ENCODE data around the gene ATXN3.
"Not testable (repeated sequence)": the region's sequence is repeated elsewhere in the genome, so short reads cannot be mapped to it uniquely, and the experiment has no call there.

ATXN3 gene

DNA sequence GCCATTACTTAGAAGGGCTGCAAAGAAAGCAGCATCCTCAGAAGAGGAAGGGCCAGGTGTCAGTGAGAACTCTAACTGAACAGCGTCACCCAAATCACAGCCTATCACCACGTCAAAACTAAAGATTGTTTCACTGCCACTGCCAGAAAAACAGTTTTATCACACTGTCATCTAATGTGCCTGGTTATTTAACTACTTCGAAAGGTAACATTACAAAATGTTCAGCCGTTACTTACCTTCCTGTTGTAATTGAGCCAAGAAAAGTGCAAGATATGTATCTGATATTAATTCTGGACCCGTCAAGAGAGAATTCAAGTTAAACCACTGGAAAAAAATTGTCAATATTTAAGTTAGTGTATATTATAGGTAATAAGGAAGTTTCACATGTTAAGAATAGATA, 17.9 kb downstream of the ATXN3 start:
- FAIRE-seq (no peak), DNase-seq (ENCODE audit: extremely low spot score, insufficient read length, low read depth) (no peak)

DNA sequence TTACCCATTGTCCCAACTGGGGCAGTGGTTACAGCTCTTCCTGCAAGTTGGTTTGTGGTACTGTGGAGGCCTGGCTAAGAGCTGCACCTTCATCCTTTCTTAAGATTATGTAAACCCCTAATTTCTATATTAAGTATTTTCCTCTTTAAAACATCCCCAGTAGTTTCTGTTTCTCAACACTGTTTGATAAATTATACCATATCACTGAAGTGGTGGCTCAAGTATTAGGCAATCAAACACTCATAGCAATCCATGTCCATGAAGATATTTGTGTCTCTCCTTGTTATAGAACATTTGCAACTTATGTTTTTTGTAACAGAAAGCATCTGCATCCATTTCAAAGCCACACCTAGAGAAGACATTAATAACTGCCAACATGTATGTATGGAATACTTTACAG, 31.8 kb downstream of the ATXN3 start:
- FAIRE-seq (no peak), DNase-seq (ENCODE audit: extremely low spot score, insufficient read length, low read depth) (no peak)

DNA sequence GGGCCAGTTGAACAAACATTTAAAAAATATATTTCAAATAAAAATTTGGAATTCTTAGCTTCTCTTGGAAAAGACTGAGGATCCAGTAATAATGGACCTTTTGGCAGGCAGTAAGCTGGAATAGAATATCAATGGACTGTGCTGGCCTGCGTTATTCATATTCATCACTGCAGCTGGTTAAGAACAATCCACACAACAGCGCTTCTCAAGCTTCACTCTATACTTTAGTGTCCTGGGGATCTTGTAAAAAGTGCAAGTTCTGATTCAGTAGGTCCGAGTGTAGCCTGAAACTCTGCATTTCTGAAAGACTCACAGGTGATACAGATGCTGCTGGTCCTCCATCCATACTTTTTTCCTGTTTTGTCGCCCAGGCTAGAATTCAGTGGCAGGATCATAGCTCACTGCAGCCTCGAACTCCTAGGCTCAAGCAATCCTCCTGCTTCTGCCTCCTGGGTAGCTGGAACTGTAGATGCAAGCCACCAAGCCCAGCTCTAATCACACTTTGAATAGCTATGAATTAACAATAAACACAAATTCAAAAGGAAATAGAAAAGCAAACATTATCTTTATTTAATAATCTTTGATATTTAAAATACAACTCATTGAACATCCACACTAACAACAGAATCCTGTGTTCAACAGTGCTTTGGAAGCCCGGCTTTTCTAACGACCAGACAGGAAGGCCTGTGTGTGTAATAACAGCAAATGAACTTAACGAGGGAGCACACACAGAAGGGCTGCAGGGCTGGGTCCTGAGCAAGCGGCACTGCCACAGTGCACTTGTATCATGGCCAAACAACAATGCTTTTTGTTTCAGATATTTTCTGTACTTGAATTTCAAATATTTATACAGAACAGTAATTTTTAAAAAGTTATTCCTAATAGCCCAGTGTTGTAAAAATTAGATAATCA, 48.1 kb downstream of the ATXN3 start:
- DNase-seq (ENCODE audit: extremely low spot score, insufficient read length, low read depth) (no peak), FAIRE-seq (no peak)

DNA sequence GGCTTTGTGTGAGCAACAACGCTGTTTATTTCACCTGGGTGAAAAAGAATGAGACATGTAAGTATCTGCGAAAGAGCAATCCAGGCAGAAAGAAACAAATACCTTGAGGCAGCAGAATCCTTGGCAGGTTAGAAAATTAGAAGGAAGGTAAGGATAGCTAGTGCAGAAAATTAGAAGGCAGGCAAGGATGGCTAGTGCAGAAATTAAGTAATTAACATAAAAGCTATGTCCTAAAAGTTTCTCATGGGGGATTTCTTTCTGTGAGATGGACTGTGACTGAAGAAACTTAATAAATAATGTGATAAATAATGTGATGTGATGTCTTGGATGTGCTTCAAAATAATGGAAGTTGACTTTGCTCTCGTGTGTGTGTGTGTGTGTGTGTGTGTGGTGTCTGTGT, 56.6 kb downstream of the ATXN3 start:
- DNase-seq (ENCODE audit: extremely low spot score, insufficient read length, low read depth) (no peak), FAIRE-seq (no peak)

DNA sequence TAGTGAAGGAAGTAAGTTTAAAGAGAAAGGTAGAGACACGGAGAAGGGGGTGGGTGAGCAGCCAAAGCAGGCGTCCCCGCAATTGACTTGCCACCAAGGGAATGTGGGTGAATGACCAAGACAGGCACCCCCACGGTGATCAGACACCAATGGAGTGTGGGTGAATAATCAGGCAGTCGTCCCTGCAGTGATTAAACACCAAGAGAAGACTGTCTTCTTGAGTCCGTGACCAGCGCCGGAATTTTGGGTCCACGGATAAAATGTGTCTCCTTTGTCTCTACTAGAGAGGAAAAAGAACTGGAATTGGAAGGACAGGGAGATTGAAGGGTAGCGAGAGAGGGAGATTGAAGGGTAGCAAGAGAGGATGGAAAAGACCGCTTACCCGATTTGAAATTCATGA, 57.2 kb downstream of the ATXN3 start:
- FAIRE-seq; DNase-seq (ENCODE audit: extremely low spot score, insufficient read length, low read depth): not testable (repeated sequence)

DNA sequence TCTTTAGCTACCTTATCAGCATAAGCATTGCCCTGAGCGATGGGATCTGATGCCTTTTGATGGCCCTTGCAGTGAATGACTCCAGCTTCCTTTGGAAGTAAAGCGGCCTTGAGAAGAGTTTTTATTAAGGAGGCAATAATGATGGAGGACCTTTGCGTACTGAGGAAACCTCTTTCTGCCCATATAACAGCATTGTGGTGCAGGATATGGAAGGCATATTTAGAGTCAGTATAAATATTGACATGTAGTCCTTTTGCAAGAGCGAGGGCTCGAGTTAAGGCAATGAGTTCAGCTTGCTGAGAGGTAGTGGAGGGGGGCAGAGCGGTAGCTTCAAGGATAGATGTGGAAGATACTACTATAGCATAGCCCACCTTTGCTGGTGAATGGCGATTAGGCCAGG, 60.5 kb downstream of the ATXN3 start:
- FAIRE-seq; DNase-seq (ENCODE audit: extremely low spot score, insufficient read length, low read depth): not testable (repeated sequence)

DNA sequence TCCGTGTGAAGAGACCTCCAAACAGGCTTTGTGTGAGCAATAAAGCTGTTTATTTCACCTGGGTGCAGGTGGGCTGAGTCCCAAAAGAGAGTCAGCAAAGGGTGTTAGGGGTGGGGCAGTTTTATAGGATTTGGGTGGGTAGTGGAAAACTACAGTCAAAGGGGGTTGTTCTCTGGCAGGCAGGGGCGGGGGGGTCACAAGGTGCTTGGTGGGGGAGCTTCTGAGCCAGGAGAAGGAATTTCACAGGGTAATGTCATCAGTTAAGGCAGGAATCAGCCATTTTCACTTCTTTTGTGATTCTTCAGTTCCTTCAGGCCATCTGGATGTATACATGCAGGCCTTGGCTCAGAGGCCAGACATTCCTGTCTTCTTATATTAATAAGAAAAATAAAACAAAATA, 64.6 kb downstream of the ATXN3 start:
- DNase-seq (ENCODE audit: extremely low spot score, insufficient read length, low read depth); FAIRE-seq: not testable (repeated sequence)

DNA sequence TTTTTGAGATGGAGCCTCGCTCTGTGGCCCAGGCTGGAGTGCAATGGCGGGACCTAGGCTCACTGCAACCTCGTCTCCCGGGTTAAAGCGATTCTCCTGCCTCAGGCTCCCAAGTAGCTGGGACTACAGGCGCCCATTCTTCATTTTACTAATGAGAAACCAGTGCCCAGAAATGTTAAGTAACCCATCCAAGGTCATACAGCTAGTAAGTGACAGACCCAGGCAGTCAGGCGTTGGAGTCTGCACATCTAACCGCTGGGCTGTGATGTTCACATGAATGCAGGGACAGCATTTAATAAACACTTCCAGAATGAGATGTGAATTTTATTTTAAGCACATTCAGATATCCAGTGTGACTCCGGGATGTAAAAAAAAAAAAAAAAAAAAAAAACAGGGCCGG, 65.2 kb downstream of the ATXN3 start:
- FAIRE-seq (no peak), DNase-seq (ENCODE audit: extremely low spot score, insufficient read length, low read depth) (no peak)

DNA sequence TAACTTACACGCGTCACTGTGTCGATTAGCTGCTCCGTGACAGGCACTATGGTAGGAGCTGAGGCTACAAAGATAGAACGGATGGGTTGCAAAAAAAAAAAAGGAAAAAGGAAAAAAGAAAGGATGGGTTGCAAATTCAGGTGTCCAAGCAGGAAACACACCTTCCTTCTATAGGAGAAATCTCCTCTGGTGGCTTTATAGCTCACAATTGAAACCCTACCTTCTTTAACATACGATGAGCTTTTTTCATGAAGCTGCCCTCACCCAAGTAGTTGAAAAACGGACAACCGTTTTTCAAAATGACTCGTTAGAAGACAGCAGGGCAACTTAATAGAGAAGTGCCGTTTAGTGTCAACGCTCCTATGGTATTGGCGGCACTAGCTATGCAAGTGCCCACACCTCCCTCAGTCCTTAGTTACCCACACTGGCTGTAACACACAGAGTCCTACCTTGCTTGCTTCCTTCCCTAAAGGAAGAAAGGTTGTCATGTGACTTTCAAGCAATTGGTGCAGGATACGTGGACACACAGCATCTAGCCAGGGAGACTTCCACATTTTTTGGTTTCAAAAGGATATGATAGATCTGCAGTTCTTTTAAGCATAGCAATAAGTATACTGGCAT, 65.8 kb downstream of the ATXN3 start:
- DNase-seq (ENCODE audit: extremely low spot score, insufficient read length, low read depth) (no peak), FAIRE-seq (no peak)

DNA sequence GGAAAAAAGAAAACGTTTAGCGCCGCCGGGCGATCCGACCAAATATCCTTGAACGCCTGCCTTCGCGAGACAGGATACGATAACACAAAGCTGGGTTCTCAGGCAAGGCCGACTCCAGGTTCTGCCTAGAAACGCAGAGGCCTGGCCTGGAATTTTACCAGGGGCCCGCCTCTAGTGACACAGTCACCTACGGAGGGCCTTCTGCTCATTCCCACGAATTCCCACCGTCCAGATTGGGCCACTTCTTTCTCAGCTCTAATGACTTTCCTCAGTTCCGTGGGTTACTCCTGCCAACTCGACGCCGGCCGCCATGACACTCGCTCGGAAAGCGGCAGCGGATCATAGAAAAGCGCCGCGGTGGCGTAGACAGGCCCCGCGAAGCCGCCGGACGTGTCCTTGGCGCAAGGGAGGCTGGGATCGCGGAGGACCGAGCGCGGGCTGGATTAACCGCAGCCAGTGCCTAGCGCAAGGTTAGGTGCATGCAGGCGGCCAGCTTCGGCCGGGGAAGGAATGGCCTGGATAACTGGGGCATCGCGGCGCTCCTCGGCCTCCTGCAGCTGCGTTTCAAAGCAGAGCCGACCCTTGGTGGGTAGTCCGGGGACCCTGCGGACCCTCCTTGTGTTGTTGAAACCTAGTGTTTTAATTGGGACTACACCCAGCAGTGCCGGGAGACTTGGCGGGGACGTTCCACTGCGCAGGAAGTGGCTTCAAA, 66.5 kb downstream of the ATXN3 start, which contains the start of gene TRIP11:
TSS of gene TRIP11 (minus strand) at position 341 of the 712 bp plus-strand sequence. CDS start 374 bp downstream, outside the sequence.
- peak; percentile 87 for DNase-seq (ENCODE audit: extremely low spot score, insufficient read length, low read depth)
- peak; percentile 90 for FAIRE-seq

DNA sequence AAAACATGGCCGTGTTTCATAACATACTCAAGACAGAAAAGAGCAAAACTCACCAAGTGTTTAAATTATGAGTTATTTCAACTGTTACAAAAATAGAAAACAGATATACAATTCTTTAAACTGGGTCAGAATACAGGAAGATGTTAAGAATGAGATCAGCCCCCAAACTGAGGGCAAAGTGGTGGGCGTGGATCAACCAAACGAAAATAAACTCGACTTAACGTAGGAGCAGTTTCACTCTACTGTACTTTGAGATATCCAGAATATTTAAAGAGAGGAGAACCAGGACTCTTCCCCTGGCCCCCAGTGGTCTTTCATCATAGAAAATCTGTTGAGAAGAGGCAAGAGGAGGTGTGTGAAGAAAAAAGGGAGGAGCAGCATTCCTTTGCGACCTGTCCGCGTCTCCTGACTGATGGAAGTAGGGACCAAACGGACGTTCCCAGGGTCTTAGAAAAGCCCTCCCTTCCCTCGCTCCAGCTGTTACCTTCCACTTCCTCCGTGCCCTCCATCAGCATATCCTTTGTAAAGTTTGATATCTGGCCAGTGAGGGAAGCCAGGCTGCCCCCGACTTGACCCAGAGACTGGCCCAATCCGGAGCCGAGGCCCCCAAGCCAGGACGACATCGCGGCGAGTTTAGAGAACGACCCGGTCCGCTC, 67.2 kb downstream of the ATXN3 start:
- FAIRE-seq (no peak), DNase-seq (ENCODE audit: extremely low spot score, insufficient read length, low read depth) (no peak)

DNA sequence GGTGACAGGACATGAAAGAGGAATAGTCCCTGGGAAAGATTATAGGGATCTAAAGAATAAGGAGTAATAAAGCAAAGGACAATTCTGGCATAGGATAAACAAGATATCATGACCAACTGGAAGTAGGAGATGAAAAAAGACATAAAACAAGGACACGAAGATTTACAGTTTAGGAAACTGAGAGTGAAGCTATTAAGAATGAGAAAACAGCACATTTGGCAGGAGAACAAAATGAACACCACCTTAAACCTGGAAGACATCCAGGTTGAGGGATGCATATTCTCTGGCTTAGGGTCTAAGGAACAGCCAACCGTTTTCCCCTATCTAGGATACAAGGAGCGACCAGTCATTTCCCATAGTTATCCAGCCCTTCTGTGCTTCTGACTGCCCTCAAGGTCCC, 68.4 kb downstream of the ATXN3 start:
- DNase-seq (ENCODE audit: extremely low spot score, insufficient read length, low read depth) (no peak), FAIRE-seq (no peak)

DNA sequence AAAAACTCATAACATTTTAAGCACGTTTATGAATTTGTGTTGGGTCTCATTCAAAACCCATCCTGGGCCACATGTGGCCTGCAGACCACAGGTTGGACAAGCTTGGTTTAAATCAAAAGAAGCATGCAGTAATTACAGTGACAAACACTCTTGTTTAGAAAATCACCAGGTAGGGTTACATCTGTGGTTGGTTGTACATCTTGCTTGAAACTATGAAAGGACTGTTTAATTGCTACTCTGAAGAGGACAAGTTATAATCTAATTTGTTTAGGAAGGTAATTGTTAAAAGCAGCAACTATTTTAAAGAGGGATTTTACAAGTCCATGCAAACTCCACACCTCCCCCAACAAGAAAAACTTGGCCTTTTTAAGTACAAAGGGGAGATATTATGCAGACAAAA, 70.5 kb downstream of the ATXN3 start:
- FAIRE-seq: no peak
- DNase-seq (ENCODE audit: extremely low spot score, insufficient read length, low read depth): no peak

DNA sequence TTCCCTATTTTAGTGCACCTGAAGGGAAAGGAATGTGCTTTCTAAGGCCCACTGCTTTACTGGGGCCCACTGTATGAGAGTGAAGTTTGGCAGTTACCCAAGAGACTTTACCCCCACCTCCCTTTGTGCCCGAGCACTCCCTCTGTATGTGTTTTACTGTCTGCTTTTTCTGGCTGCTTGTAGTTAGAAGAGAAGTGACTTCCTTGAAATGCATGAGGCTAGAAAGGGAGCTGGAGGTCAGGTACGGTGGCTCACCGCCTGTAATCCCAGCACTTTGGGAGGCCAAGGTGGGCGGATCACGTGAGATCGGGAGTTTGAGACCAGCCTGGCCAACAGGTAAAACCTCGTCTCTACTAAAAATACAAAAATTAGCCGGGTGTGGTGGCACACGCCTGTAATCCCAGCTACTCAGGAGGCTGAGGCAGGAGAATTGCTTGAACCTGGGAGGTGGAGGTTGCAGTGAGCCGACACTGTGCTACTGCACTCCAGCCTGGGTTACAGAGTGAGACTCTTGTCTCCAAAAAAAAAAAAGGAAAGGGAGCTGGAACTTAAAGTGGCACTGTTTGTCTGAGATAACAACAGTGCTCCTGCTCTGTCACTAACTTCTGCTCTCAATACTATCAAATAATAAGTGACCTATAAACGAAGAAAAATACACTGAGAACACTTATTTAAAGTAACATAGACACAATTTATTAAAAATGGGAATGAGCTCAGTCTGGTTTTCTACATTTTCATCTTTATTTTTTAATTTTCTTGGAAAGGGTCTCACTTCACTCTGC, 72.3 kb downstream of the ATXN3 start:
- DNase-seq (ENCODE audit: extremely low spot score, insufficient read length, low read depth): no peak
- no peak for FAIRE-seq

DNA sequence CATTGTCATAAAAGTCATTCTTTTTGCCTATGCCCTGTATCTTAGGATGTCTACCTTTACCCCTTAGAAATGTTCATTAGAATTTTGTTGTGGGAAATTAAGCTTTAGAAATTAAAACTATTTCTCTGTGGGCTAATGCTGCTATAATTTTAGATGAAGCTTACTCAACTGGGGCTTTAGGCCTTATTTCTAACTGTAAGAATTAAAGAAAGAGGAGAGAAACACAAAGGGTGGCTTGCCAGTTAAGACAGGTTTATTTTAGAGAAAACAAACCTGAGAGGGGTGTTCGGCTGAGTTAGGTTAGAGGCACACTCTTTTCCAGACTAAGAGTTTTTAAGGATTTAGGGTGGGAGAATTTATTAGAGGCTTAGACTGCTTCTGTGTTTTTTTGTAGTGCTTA, 72.9 kb downstream of the ATXN3 start:
- no peak for FAIRE-seq
- no peak for DNase-seq (ENCODE audit: extremely low spot score, insufficient read length, low read depth)

DNA sequence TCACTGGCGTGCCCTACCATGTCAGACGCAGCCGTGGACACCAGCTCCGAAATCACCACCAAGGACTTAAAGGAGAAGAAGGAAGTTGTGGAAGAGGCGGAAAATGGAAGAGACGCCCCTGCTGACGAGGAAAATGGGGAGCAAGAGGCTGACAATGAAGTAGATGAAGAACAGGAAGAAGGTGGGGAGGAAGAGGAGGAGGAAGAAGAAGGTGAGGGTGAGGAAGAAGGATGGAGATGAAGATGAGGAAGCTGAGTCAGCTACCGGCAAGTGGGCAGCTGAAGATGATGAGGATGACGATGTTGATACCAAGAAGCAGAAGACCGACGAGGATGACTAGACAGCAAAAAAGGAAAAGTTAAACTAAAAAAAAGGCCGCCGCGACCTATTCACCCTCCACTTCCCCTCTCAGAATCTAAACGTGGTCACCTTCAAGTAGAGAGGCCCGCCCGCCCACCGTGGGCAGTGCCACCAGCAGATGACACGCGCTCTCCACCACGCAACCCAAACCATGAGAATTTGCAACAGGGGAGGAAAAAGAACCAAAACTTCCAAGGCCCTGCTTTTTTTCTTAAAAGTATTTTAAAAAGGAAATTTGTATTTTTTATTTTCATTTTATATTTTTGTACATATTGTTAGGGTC, 79.7 kb downstream of the ATXN3 start:
- FAIRE-seq: no peak

DNA sequence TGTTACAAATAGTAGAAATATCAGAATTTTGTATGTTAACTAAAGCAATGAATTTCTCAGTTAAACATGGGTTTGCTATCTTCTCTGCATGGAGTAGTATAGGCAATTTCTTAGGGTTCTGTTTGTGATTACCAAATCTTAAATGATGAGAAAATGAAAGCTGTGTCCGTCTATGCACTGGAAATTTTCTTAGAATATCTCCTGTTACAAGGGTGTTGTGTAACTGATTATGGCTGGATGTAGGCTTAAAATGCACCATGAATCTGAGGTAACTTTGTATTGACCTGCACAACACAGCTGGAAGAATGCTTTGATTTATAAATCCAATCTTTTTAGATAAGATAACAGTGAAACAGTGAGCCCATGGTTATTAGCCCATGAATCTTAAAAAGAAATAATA, 84.3 kb downstream of the ATXN3 start:
- DNase-seq (ENCODE audit: extremely low spot score, insufficient read length, low read depth) (no peak), FAIRE-seq (no peak)

More for the DNA sequence above, 79.7 kb downstream of the ATXN3 start:
- no peak for DNase-seq (ENCODE audit: extremely low spot score, insufficient read length, low read depth)

DNA sequence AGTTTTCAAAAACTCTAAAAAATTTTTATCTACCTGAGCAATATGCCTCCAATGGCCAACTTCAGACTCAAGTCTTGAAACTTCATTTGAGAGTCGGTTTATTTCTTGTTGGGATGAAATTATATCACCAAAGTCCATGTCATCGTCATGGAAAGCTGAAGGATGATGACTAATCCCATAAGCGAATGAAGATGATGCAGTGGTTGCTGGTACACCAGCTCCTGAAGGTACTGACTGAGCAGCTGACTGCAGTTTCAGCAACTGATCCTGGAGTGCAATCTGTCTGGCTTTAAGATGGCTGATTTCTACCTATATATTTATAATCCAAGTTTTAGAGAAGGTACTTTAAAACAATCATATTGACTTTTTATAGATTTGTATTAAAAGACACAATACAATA, 84.9 kb downstream of the ATXN3 start:
- FAIRE-seq: no peak
- no peak for DNase-seq (ENCODE audit: extremely low spot score, insufficient read length, low read depth)

DNA sequence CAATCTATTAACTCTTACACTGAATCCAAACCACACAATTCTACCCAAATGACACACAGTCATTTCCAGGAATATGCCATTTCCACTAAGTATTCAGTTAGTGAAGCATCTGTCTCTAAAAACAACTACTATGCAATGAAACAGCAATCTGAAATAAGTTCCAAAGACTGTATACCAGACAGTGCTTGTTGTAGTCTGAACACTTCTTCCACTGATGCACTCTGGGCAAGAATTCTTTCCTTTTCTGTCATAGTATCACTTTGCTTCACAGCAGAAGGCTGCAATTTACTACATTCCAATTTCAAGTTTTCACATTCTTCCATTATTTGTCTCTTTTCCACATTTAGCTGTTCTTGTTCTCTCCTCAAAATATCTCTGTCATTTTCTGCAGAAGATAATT, 92.3 kb downstream of the ATXN3 start:
- FAIRE-seq: no peak

More for the DNA sequence above, 92.3 kb downstream of the ATXN3 start:
- no peak for DNase-seq (ENCODE audit: extremely low spot score, insufficient read length, low read depth)

All from GM18507 (cell line).